Uterus (tissue), 2 donors: ENCODE results near the gene EFCAB5.

Experiments used
- POLR2A ChIP-seq, 2 donors: fragments of 450-650 bp; IDR thresholded peaks; one replicate each; pipeline ENCODE4 v1.6.1; 2016; ENCODE audit warnings: antibody characterized with exemption in 2 of 2, mild to moderate bottlenecking in 1 of 2, moderate library complexity in 1 of 2
- TF ChIP-seq, protein P1 (sequence below), 4 experiments: fragments of 200-600 bp in 2 of 4; fragments of 450-650 bp in 2 of 4; sonication (generic) in 2 of 4; IDR thresholded peaks; one replicate each; pipeline ENCODE4 v1.5.1; 2016 to 2019; ENCODE audit warnings: antibody characterized with exemption in 4 of 4, mild to moderate bottlenecking in 2 of 4, moderate library complexity in 1 of 4

- TF ChIP-seq, protein P1, sequence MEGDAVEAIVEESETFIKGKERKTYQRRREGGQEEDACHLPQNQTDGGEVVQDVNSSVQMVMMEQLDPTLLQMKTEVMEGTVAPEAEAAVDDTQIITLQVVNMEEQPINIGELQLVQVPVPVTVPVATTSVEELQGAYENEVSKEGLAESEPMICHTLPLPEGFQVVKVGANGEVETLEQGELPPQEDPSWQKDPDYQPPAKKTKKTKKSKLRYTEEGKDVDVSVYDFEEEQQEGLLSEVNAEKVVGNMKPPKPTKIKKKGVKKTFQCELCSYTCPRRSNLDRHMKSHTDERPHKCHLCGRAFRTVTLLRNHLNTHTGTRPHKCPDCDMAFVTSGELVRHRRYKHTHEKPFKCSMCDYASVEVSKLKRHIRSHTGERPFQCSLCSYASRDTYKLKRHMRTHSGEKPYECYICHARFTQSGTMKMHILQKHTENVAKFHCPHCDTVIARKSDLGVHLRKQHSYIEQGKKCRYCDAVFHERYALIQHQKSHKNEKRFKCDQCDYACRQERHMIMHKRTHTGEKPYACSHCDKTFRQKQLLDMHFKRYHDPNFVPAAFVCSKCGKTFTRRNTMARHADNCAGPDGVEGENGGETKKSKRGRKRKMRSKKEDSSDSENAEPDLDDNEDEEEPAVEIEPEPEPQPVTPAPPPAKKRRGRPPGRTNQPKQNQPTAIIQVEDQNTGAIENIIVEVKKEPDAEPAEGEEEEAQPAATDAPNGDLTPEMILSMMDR (IDR thresholded peaks at IDR 0.05): no peak
- no peak for TF ChIP-seq POLR2A (IDR thresholded peaks at IDR 0.05)
Measured at GRCh38 chr17:30035369-30035768, 93.9 kb downstream of the EFCAB5 start.
